Gastroesophageal sphincter (tissue), 3 donors: ENCODE measurements around the gene ACOD1.

Source experiments
- CTCF ChIP-seq, 4 experiments: fragments of 200-600 bp in 2 of 4; fragments of 450-650 bp in 2 of 4; sonication (generic) in 1 of 4; IDR thresholded peaks; one replicate each; pipeline ENCODE4 v1.5.1; 2017 to 2019; ENCODE audit warnings: antibody characterized with exemption in 4 of 4, mild to moderate bottlenecking in 2 of 4, moderate library complexity in 2 of 4
- EP300 ChIP-seq: sonication (generic); formaldehyde crosslinking; IDR thresholded peaks from one replicate; pipeline ENCODE4 v1.6.1; 2017; ENCODE audit warnings: antibody characterized with exemption, mild to moderate bottlenecking
- POLR2A ChIP-seq, 2 donors: fragments of 450-650 bp; IDR thresholded peaks; one replicate each; pipeline ENCODE4 v1.6.1; 2017; ENCODE audit warnings: antibody characterized with exemption in 2 of 2, mild to moderate bottlenecking in 2 of 2, moderate library complexity in 1 of 2

GRCh38 chr13:76974618-76974975 is 26.3 kb downstream of the ACOD1 start:
- no peak for TF ChIP-seq CTCF (IDR thresholded peaks at IDR 0.05)
- no peak for TF ChIP-seq POLR2A (IDR thresholded peaks at IDR 0.05)
- no peak for TF ChIP-seq EP300
